GM19455 (cell line): ENCODE measurements around the gene WFDC5.
"Not testable (repeated sequence)": the region's sequence is repeated elsewhere in the genome, so short reads cannot be mapped to it uniquely, and the experiment has no call there.

Experiments
- ATAC-seq: cut with Tn5 transposase; IDR thresholded peaks from one replicate; pipeline ENCODE4 v1.9.1; 2021; ENCODE audit not compliant: unreplicated experiment

The WFDC5 gene

GRCh38 chr20:45114465-45115385 lies at the start of gene WFDC5:
Gene WFDC5, minus strand, starts transcription at chr20:45115174. Its CDS starts 91 bp downstream, at chr20:45115083.
- no peak for ATAC-seq

- ATAC-seq = no peak
Measured at GRCh38 chr20:45163083-45163803, 48.3 kb upstream of the WFDC5 start.

GRCh38 chr20:45157962-45158361 lies 43.0 kb upstream of the WFDC5 start:
- no peak for ATAC-seq

- ATAC-seq = no peak
Measured at GRCh38 chr20:45156713-45157112, 41.7 kb upstream of the WFDC5 start.

- not testable (repeated sequence) for ATAC-seq
Measured at GRCh38 chr20:45154794-45155193, 39.8 kb upstream of the WFDC5 start.

GRCh38 chr20:45154183-45154582 lies 39.2 kb upstream of the WFDC5 start:
- ATAC-seq = no peak

- ATAC-seq = no peak
Measured at GRCh38 chr20:45153752-45154151, 38.8 kb upstream of the WFDC5 start.

- ATAC-seq = no peak
Measured at GRCh38 chr20:45153147-45153546, 38.2 kb upstream of the WFDC5 start.

- ATAC-seq = no peak
Measured at GRCh38 chr20:45152405-45152804, 37.4 kb upstream of the WFDC5 start.

- ATAC-seq = no peak
Measured at GRCh38 chr20:45149062-45149461, 34.1 kb upstream of the WFDC5 start.

- no peak for ATAC-seq
Measured at GRCh38 chr20:45140836-45141235, 25.9 kb upstream of the WFDC5 start.

- not testable (repeated sequence) for ATAC-seq
Measured at GRCh38 chr20:45139733-45140375, 24.9 kb upstream of the WFDC5 start.

- no peak for ATAC-seq
Measured at GRCh38 chr20:45138561-45139300, 23.8 kb upstream of the WFDC5 start.

- ATAC-seq = no peak
Measured at GRCh38 chr20:45136911-45137310, 21.9 kb upstream of the WFDC5 start.

GRCh38 chr20:45128099-45128498 lies 13.1 kb upstream of the WFDC5 start:
- no peak for ATAC-seq

GRCh38 chr20:45124365-45124764 lies 9.4 kb upstream of the WFDC5 start, which contains the start of gene WFDC12:
Gene WFDC12, minus strand, starts transcription at chr20:45124465. Its CDS starts 18 bp downstream, at chr20:45124447.
- ATAC-seq = no peak

- no peak for ATAC-seq
Measured at GRCh38 chr20:45121388-45121787, 6.4 kb upstream of the WFDC5 start.

GRCh38 chr20:45119556-45120266 lies 4.7 kb upstream of the WFDC5 start:
- ATAC-seq = no peak

- no peak for ATAC-seq
Measured at GRCh38 chr20:45118028-45118427, 3.1 kb upstream of the WFDC5 start.

- ATAC-seq = no peak
Measured at GRCh38 chr20:45117581-45117980, 2.6 kb upstream of the WFDC5 start.
